HL-60 (cell line): Measurements from ENCODE around the gene TTLL11.
"Not testable (repeated sequence)": the region's sequence is repeated elsewhere in the genome, so short reads cannot be mapped to it uniquely, and the experiment has no call there.

ENCODE experiments used
- DNase-seq, 2 experiments: peaks; one replicate each; pipeline ENCODE4 v3.0.0-alpha.2; 2010 to 2020; ENCODE audit warnings: low read depth in 1 of 2, low spot score in 1 of 2
- H3K27ac ChIP-seq: fragments of 250-450 bp; sonication (Bioruptor Pico); replicated peaks from 2 replicates; pipeline ENCODE4 v1.5.1; 2020; ENCODE audit warnings: mild to moderate bottlenecking, moderate library complexity
- H3K27me3 ChIP-seq: fragments of 250-450 bp; sonication (Bioruptor Pico); 2 replicates; pipeline ENCODE4 v1.5.1; 2021; ENCODE audit warnings: mild to moderate bottlenecking, moderate library complexity; ENCODE audit not compliant: insufficient read depth, poor library complexity, severe bottlenecking
- H3K4me3 ChIP-seq: replicated peaks from 2 replicates; pipeline ENCODE4 v1.5.1; 2011; ENCODE audit warnings: mild to moderate bottlenecking, control low read depth, low read length; ENCODE audit not compliant: insufficient read depth
- CTCF ChIP-seq: IDR thresholded peaks from one replicate; pipeline ENCODE4 v1.5.1; 2011; ENCODE audit warnings: low read length, control low read depth, inconsistent platforms; ENCODE audit not compliant: insufficient read depth
- GABPA ChIP-seq: IDR thresholded peaks from 2 replicates; pipeline ENCODE4 v1.6.1; 2012; ENCODE audit warnings: low read depth
- POLR2AphosphoS5 ChIP-seq: IDR thresholded peaks from 2 replicates; pipeline ENCODE4 v1.6.1; 2012; ENCODE audit warnings: low read depth
- REST ChIP-seq: IDR thresholded peaks from 2 replicates; pipeline ENCODE4 v1.6.1; 2012; ENCODE audit warnings: low read depth; ENCODE audit not compliant: insufficient replicate concordance
- SPI1 ChIP-seq: IDR thresholded peaks from 2 replicates; pipeline ENCODE4 v1.6.1; 2012; ENCODE audit warnings: low read depth, mild to moderate bottlenecking, borderline replicate concordance

The TTLL11 gene

GRCh38 chr9:121800376-121800775 is 292.7 kb downstream of the TTLL11 start:
- H3K4me3 ChIP-seq: no peak overlapping the region
- no peak overlapping the region for H3K27ac ChIP-seq
- no peaks in the 10 kb centered on the region for H3K27me3 ChIP-seq
- DNase-seq: no peak
- TF ChIP-seq GABPA (no peak), CTCF (no peak)

GRCh38 chr9:121798941-121799340 is 294.2 kb downstream of the TTLL11 start:
- Histone ChIP-seq H3K4me3 (no peak overlapping the region), H3K27me3 (no peaks in the 10 kb centered on the region), H3K27ac (no peak overlapping the region)
- TF ChIP-seq SPI1: no peak
- no peak for TF ChIP-seq GABPA
- no peak for TF ChIP-seq REST
- no peak for TF ChIP-seq CTCF
- no peak for TF ChIP-seq POLR2AphosphoS5
- no peak for DNase-seq

GRCh38 chr9:121797081-121797480 is 296.0 kb downstream of the TTLL11 start:
- TF ChIP-seq POLR2AphosphoS5: no peak
- TF ChIP-seq CTCF: no peak
- no peak for TF ChIP-seq GABPA
- no peak for TF ChIP-seq SPI1
- no peak for TF ChIP-seq REST
- no peak for DNase-seq
- H3K27me3 ChIP-seq: no peaks in the 10 kb centered on the region
- H3K27ac ChIP-seq: no peak overlapping the region
- H3K4me3 ChIP-seq: no peak overlapping the region

GRCh38 chr9:121794334-121794733 is 298.8 kb downstream of the TTLL11 start:
- not testable (repeated sequence) for H3K27ac ChIP-seq, DNase-seq, H3K27me3 ChIP-seq, H3K4me3 ChIP-seq

GRCh38 chr9:121792476-121792875 is 300.6 kb downstream of the TTLL11 start:
- H3K27ac ChIP-seq, H3K4me3 ChIP-seq, H3K27me3 ChIP-seq, DNase-seq: not testable (repeated sequence)
